GM12892 (cell line): ENCODE data around the gene RAET1E.
"Not testable (repeated sequence)": the region's sequence is repeated elsewhere in the genome, so short reads cannot be mapped to it uniquely, and the experiment has no call there.

Source experiments
- DNase-seq: peaks from one replicate; pipeline ENCODE4 v3.0.0; 2011; ENCODE audit not compliant: insufficient read length
- FAIRE-seq: peaks from 2 replicates; lab custom pipeline; 2011; peaks lifted over from hg19 to GRCh38; lab: Jason Lieb, UNC
- POLR2A ChIP-seq: IDR thresholded peaks from 2 replicates; pipeline ENCODE4 v1.6.1; 2011; ENCODE audit warnings: low read depth, low read length, control low read depth
- POLR2AphosphoS5 ChIP-seq: IDR thresholded peaks from 2 replicates; pipeline ENCODE4 v1.6.1; 2011; ENCODE audit warnings: low read depth, low read length, control low read depth
- TAF1 ChIP-seq: IDR thresholded peaks from 2 replicates; pipeline ENCODE4 v1.6.1; 2011; ENCODE audit warnings: low read depth, mild to moderate bottlenecking, control low read depth, low read length, borderline replicate concordance

RAET1E gene

GRCh38 chr6:149903938-149904611, 6.2 kb upstream of the RAET1E start:
- no peak for DNase-seq

GRCh38 chr6:149901444-149902140, 3.7 kb upstream of the RAET1E start:
- FAIRE-seq (no peak), DNase-seq (no peak)
- no peak for TF ChIP-seq POLR2A
- no peak for TF ChIP-seq TAF1
- TF ChIP-seq POLR2AphosphoS5, result no peak

More at GRCh38 chr6:149903938-149904611, 6.2 kb upstream of the RAET1E start:
- TF ChIP-seq POLR2AphosphoS5 (no peak), TAF1 (no peak), POLR2A (no peak)
- FAIRE-seq, result no peak

DNA sequence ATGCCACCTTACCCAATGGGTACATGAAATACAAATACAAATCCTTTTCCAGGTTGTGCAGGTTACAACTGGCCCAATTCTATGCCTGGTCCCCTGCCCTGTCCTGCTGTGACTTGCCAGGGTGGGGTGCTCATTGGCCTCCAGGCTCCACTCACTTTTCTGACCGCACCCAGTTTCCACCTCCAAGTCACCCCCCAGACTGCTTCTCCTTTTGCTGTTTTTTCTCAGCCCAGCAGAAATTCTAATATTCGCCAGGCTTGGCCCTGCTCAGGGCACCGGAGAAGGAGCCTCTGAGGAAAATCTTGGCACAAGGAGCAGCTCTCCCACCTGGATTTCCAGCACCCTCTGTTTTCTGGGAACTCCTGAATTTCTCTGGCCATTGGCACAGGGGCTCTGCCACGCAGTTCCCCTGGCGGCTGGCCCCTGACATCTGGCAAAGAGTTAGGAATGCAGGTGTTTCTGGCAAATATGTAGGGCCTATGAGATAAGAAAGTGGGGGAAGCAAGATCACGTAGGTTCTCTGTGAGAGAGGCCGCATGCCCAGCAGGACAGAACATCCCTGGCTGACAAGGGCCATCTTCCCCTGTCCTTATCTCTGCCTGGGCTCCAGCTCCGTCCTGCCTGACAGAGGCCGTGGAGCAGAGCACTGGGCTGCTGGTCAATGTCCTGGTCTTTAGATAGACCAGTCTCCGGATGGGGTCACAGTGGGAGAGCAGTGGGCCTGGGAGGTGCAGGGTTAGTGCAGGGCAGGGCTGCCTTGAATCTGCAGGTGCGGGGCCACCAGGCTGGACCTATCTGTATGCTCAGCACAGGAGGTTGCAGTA, 2.9 kb upstream of the RAET1E start:
- no peak for TF ChIP-seq POLR2AphosphoS5
- TF ChIP-seq TAF1, result no peak
- TF ChIP-seq POLR2A, result no peak
- FAIRE-seq (no peak), DNase-seq (no peak)

DNA sequence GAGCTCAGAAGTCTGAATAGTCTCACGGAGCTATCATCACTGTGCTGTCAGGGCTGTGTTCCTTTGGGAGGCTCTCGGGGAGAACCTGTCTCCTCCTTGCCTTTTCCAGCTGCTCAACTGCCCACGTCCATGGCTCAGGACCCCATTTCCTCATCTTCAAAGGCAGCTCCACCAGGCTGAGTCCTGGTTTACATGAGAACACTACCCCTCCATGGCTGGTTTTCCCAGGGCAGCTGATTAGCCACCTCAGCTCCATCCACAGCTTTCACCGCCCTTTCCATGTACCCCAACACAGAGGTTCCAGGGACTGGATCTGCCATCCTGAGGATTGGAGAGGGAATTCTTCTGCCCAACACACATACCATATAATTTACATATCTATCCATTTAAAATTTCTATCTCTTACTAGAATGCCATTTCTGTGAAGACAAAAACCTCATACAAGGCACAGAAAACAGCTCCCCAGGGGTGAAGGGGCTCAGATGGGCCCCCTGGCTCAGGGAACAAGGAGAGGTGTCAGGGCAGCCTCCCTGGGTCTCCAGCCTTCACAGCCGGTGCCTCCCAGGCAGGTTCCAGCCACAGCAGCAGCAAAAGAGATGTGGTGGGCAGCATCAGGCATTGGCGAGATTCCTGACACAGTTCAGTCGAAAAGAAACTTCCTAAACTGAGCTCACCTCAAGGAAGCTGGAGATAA, 2.2 kb upstream of the RAET1E start:
- no peak for TF ChIP-seq POLR2AphosphoS5
- TF ChIP-seq POLR2A, result no peak
- TF ChIP-seq TAF1, result no peak
- FAIRE-seq, result no peak
- DNase-seq, result no peak

- DNase-seq (no peak), FAIRE-seq (no peak)
- no peak for TF ChIP-seq POLR2A
- no peak for TF ChIP-seq TAF1
- TF ChIP-seq POLR2AphosphoS5, result no peak
Observed at GRCh38 chr6:149899486-149899885, 1.6 kb upstream of the RAET1E start.

GRCh38 chr6:149898966-149899365, 1.1 kb upstream of the RAET1E start:
- TF ChIP-seq TAF1 (no peak), POLR2AphosphoS5 (no peak), POLR2A (no peak)
- FAIRE-seq (no peak), DNase-seq (no peak)

DNA sequence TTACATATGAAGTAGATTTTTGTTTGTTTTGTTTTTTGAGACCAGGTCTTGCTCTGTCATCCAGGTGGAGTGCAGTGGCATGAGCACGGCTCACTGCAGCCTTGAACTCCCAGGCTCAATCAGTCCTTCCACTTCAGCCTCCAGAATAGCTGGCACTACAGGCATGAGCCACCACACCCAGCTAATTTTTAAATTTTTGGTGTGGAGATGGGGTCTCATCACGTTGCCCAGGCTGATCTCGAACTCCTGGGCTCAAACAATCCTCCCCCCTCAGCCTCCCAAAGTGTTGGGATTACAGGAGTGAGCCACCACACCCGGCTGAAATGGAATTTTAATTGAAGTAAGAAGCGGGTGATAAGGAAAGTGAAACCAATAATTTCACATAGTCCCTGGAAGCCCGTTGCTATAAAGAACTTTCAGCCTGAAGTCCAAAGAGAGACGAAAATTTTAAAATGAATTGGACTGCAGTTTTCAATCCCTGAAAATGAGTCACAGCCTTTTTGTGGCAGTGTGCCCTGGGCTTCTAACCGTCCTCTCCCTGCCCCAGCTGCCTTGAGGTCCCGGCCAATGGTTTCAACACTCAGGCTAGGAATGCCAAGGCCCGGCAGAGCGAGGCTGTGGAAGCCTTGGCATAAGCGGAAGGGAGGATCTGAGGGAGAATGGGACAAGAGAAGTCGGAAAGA, 757 bp downstream of the RAET1E start:
- no peak for FAIRE-seq
- no peak for DNase-seq
- TF ChIP-seq POLR2AphosphoS5 (no peak), POLR2A (no peak), TAF1 (no peak)

DNA sequence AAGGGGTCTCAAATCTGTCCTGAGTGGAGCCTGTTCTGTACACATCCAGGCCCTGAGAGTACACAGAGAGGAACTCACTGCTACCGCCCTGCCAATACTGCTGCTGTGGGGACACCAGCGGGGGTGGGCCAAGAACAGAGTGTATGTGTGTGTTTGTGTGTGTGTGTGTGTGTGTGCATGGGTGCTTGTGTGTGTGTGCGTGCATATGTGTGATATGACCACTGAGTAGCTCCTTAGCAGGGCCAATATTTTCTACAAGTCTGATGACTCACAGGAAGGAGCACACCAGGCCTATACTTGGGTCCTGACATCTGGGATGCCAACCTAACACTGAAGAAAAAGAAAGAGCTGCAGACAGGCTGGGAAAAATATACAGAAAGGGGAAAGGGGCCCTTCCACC, 1.4 kb downstream of the RAET1E start:
- FAIRE-seq (no peak), DNase-seq (no peak)
- TF ChIP-seq POLR2A (no peak), TAF1 (no peak), POLR2AphosphoS5 (no peak)

GRCh38 chr6:149895833-149896271, 2.1 kb downstream of the RAET1E start:
- DNase-seq, result no peak
- no peak for FAIRE-seq
- no peak for TF ChIP-seq POLR2AphosphoS5
- no peak for TF ChIP-seq TAF1
- TF ChIP-seq POLR2A, result no peak

GRCh38 chr6:149895048-149895590, 2.8 kb downstream of the RAET1E start:
- FAIRE-seq (no peak), DNase-seq (no peak)
- TF ChIP-seq POLR2A (no peak), TAF1 (no peak), POLR2AphosphoS5 (no peak)

DNA sequence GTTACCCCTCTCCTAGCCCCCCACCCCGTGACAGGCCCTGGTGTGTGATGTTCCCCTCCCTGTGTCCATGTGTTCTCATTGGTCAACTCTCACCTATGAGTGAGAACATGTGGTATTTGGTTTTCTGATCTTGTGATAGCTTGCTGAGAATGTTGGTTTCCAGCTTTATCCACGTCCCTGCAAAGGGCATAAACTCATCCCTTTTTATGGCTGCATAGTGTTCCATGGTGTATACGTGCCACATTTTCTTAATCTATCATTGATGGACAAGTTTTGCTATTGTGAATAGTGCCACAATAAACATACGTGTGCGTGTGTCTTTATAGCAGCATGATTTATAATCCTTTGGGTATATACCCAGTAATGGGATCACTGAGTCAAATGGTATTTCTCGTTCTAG, 6.0 kb downstream of the RAET1E start:
- not testable (repeated sequence) for DNase-seq, FAIRE-seq
